Stimulated activated CD8-positive, alpha-beta memory T cell treated with anti-CD3 and anti-CD28 coated beads, Interleukin-7, amount 100 ng/mL, for 24 hours (primary cell): ENCODE data around the gene PHLPP1.
"Not testable (repeated sequence)": the region's sequence is repeated elsewhere in the genome, so short reads cannot be mapped to it uniquely, and the experiment has no call there.

Experiments used
- DNase-seq: peaks from one replicate; pipeline ENCODE4 v3.0.0-alpha.2; 2020; ENCODE audit warnings: low read depth

PHLPP1 gene

GRCh38 chr18:62776024-62776570 is 60.8 kb downstream of the PHLPP1 start:
- DNase-seq: no peak

GRCh38 chr18:62777814-62778213 is 62.5 kb downstream of the PHLPP1 start:
- no peak for DNase-seq

- DNase-seq: no peak
Measured at GRCh38 chr18:62778976-62779869, 63.9 kb downstream of the PHLPP1 start.

GRCh38 chr18:62781262-62781661 is 65.9 kb downstream of the PHLPP1 start:
- DNase-seq: no peak

- no peak for DNase-seq
Measured at GRCh38 chr18:62781893-62782292, 66.6 kb downstream of the PHLPP1 start.

- DNase-seq: no peak
Measured at GRCh38 chr18:62784338-62784965, 69.1 kb downstream of the PHLPP1 start.

GRCh38 chr18:62784966-62785413 is 69.6 kb downstream of the PHLPP1 start:
- no peak for DNase-seq

- DNase-seq: no peak
Measured at GRCh38 chr18:62786689-62787088, 71.3 kb downstream of the PHLPP1 start.

GRCh38 chr18:62788111-62788510 is 72.8 kb downstream of the PHLPP1 start:
- no peak for DNase-seq

- no peak for DNase-seq
Measured at GRCh38 chr18:62788876-62789275, 73.5 kb downstream of the PHLPP1 start.

GRCh38 chr18:62790871-62791772 is 75.8 kb downstream of the PHLPP1 start:
- DNase-seq: no peak

GRCh38 chr18:62792016-62792415 is 76.7 kb downstream of the PHLPP1 start:
- no peak for DNase-seq

GRCh38 chr18:62795813-62796212 is 80.5 kb downstream of the PHLPP1 start:
- no peak for DNase-seq

- no peak for DNase-seq
Measured at GRCh38 chr18:62796216-62796621, 80.9 kb downstream of the PHLPP1 start.

- DNase-seq: no peak
Measured at GRCh38 chr18:62797329-62797728, 82.0 kb downstream of the PHLPP1 start.

- no peak for DNase-seq
Measured at GRCh38 chr18:62799977-62800376, 84.6 kb downstream of the PHLPP1 start.

GRCh38 chr18:62802523-62802922 is 87.2 kb downstream of the PHLPP1 start:
- DNase-seq: no peak

- DNase-seq: no peak
Measured at GRCh38 chr18:62807396-62807795, 92.1 kb downstream of the PHLPP1 start.

GRCh38 chr18:62808123-62808522 is 92.8 kb downstream of the PHLPP1 start:
- no peak for DNase-seq

- not testable (repeated sequence) for DNase-seq
Measured at GRCh38 chr18:62809445-62809844, 94.1 kb downstream of the PHLPP1 start.

GRCh38 chr18:62809900-62810299 is 94.6 kb downstream of the PHLPP1 start:
- DNase-seq: no peak

GRCh38 chr18:62810682-62811081 is 95.3 kb downstream of the PHLPP1 start:
- no peak for DNase-seq
